ENCODE results near the gene RNFT2. TPM values are rescaled to one million over a fixed set of nuclear protein-coding genes. Genes with fewer than 3 reads are reported as not detected.
A peak's percentile ranks its signal among the peaks of the same experiment; 100 is the strongest.

The RNFT2 gene
- total and polyA plus RNA-seq, 3 donors from 2014 or later, result 6.8 to 11.7 (median 9.0) TPM

GRCh38 chr12:116691636-116692035, 46.5 kb upstream of the RNFT2 start:
- 82 to 89% methylated on average over 4 of the region's 4 CpGs for WGBS, 2 donors
- H3K4me3 ChIP-seq, result no peak overlapping the region
- H3K36me3 ChIP-seq (ENCODE audit: low read depth, missing control alignments), result no peaks in the 10 kb centered on the region
- DNase-seq, result no peak
- H3K9me3 ChIP-seq, result no peaks in the 10 kb centered on the region
- no peaks in the 10 kb centered on the region for H3K27me3 ChIP-seq
- intact Hi-C loops (cut with DNase I; ENCODE audit: low total_unique reads), result no loop called here
- TF ChIP-seq, protein P1, sequence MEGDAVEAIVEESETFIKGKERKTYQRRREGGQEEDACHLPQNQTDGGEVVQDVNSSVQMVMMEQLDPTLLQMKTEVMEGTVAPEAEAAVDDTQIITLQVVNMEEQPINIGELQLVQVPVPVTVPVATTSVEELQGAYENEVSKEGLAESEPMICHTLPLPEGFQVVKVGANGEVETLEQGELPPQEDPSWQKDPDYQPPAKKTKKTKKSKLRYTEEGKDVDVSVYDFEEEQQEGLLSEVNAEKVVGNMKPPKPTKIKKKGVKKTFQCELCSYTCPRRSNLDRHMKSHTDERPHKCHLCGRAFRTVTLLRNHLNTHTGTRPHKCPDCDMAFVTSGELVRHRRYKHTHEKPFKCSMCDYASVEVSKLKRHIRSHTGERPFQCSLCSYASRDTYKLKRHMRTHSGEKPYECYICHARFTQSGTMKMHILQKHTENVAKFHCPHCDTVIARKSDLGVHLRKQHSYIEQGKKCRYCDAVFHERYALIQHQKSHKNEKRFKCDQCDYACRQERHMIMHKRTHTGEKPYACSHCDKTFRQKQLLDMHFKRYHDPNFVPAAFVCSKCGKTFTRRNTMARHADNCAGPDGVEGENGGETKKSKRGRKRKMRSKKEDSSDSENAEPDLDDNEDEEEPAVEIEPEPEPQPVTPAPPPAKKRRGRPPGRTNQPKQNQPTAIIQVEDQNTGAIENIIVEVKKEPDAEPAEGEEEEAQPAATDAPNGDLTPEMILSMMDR (IDR thresholded peaks at IDR 0.05), result no peak
- TF ChIP-seq POLR2A (IDR thresholded peaks at IDR 0.05), result no peak
- no peak overlapping the region for H3K27ac ChIP-seq
- peaks cover 6% of the 10 kb centered on the region for H3K4me1 ChIP-seq

GRCh38 chr12:116692605-116693004, 45.5 kb upstream of the RNFT2 start:
- 63 to 81% methylated on average over 3 of the region's 3 CpGs for WGBS, 2 donors
- H3K4me3 ChIP-seq, result no peak overlapping the region
- H3K4me1 ChIP-seq, result peaks cover 6% of the 10 kb centered on the region
- DNase-seq, result no peak
- intact Hi-C loops (cut with DNase I; ENCODE audit: low total_unique reads), result no loop called here
- H3K36me3 ChIP-seq (ENCODE audit: low read depth, missing control alignments), result no peaks in the 10 kb centered on the region
- no peak overlapping the region for H3K27ac ChIP-seq
- no peaks in the 10 kb centered on the region for H3K9me3 ChIP-seq
- no peak for TF ChIP-seq POLR2A (IDR thresholded peaks at IDR 0.05)
- TF ChIP-seq, protein P1 (IDR thresholded peaks at IDR 0.05), result no peak
- H3K27me3 ChIP-seq, result no peaks in the 10 kb centered on the region

DNA sequence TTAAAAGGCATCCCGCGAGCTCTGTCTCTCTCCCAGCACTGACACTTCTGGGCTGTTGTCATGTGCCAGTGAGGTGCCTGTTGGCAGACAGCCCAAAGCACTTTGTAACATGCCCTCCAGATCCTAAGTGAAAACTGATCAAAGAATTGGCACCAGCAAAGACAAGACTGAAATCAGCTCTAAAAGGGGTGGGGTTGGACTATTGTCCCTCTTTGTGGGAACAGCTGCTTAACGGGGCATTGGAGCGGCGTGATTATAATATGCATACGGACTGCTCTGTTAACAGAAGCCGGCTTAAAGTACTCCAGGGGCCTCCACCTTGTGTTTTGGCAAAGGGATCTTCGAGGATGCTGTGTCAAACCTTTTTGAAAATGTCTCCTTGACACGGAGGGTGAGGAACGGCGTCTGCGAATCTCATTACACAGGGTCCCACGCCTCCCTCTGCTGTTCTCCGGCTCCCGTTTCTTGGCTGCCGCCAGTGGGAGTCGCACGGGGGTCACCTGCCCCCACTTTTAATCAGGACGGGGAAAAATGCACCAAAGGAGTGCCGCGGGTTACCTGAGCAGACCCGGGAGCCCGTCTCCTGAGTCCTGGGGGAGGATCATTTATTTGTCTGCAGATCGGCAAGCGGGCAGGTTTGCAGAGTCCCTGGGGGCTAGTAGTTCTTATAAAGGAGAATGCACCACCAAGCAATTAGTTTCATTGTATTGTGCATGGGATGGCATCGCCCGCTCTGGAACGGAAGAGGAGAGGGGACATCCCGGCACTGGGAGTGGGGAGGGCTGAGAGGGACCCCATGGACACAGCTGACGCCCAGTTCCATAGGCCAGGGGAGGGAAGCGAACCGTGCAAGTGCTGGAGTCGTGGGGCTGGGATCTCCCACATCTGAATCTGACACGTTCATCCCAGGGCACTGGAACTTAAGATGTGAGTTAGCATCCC, 44.6 kb upstream of the RNFT2 start:
- no peak overlapping the region for H3K27ac ChIP-seq
- no peaks in the 10 kb centered on the region for H3K27me3 ChIP-seq
- peaks cover 6% of the 10 kb centered on the region for H3K4me1 ChIP-seq
- no peaks in the 10 kb centered on the region for H3K9me3 ChIP-seq
- intact Hi-C loops (cut with DNase I; ENCODE audit: low total_unique reads), result no loop called here
- H3K4me3 ChIP-seq, result no peak overlapping the region
- H3K36me3 ChIP-seq (ENCODE audit: low read depth, missing control alignments), result no peaks in the 10 kb centered on the region
- whole genome bisulfite sequencing, 2 donors, result 22 to 23% methylated on average over 33 to 34 of the region's 34 CpGs
- TF ChIP-seq, protein P1 (IDR thresholded peaks at IDR 0.05), result no peak
- no peak for TF ChIP-seq POLR2A (IDR thresholded peaks at IDR 0.05)
- peak; percentile 29 for DNase-seq

- DNase-seq, result no peak
- no peaks in the 10 kb centered on the region for H3K27me3 ChIP-seq
These were observed 43.3 kb upstream of the RNFT2 start for GRCh38 chr12:116694653-116695463.

More at GRCh38 chr12:116694653-116695463, 43.3 kb upstream of the RNFT2 start:
- Histone ChIP-seq H3K36me3 (ENCODE audit: low read depth, missing control alignments) (no peaks in the 10 kb centered on the region), H3K4me1 (peaks cover 6% of the 10 kb centered on the region), H3K4me3 (no peak overlapping the region), H3K9me3 (no peaks in the 10 kb centered on the region), H3K27ac (no peak overlapping the region)
- no peak for TF ChIP-seq POLR2A (IDR thresholded peaks at IDR 0.05)
- TF ChIP-seq, protein P1 (IDR thresholded peaks at IDR 0.05), result no peak
- 73 to 84% methylated on average over 22 of the region's 22 CpGs for WGBS, 2 donors
- intact Hi-C loops (cut with DNase I; ENCODE audit: low total_unique reads), result no loop called here
